Ovary (tissue), 9 donors: ENCODE results near the gene NECAB2. TPM values are rescaled to one million over a fixed set of nuclear protein-coding genes. Genes with fewer than 3 reads are reported as not detected.

Experiments used
- DNase-seq, 5 donors: peaks; one replicate each; pipeline ENCODE4 v3.0.0-alpha.2; 2019 to 2020
- H3K27ac ChIP-seq, 2 donors: fragments of 200-600 bp; one replicate each; pipeline versions ENCODE4 v1.5.1 to v1.8.0; 2019 to 2022
- H3K27me3 ChIP-seq: fragments of 200-600 bp; one replicate; pipeline ENCODE4 v1.8.0; 2022
- H3K36me3 ChIP-seq: fragments of 200-600 bp; sonication (generic); one replicate; pipeline ENCODE4 v1.5.1; 2019
- H3K4me1 ChIP-seq: one replicate; pipeline ENCODE4 v1.8.1; 2013; ENCODE audit warnings: mild to moderate bottlenecking, moderate library complexity; ENCODE audit not compliant: insufficient read depth
- H3K4me3 ChIP-seq: fragments of 200-600 bp; sonication (generic); one replicate; pipeline ENCODE4 v1.5.1; 2017
- H3K9me3 ChIP-seq, 2 donors: fragments of 200-600 bp in 1 of 2; sonication (generic) in 1 of 2; one replicate each; pipeline versions ENCODE4 v1.5.1 to v1.8.1; 2013 to 2019; ENCODE audit warnings: mild to moderate bottlenecking in 1 of 2, moderate library complexity in 1 of 2
- CTCF ChIP-seq, 3 donors: fragments of 450-650 bp in 2 of 3; fragments of 200-600 bp in 1 of 3; IDR thresholded peaks; one replicate each; pipeline versions ENCODE4 v1.5.1 to v1.8.0; 2016 to 2022; ENCODE audit warnings: antibody characterized with exemption in 3 of 3, mild to moderate bottlenecking in 1 of 3
- EP300 ChIP-seq: sonication (generic); formaldehyde crosslinking; IDR thresholded peaks from one replicate; pipeline ENCODE4 v1.6.1; 2017; ENCODE audit warnings: antibody characterized with exemption
- POLR2A ChIP-seq: fragments of 450-650 bp; IDR thresholded peaks from one replicate; pipeline ENCODE4 v1.6.1; 2017; ENCODE audit warnings: antibody characterized with exemption, mild to moderate bottlenecking, moderate library complexity
- WGBS, 3 donors: extraction: QIAGEN DNeasy Blood & Tissue Kit in 1 of 3; methylation state at CpG; one replicate each; pipeline versions ENCODE4 v1.1.5 to v1.1.7; 2013 to 2017; 5-methylcytosine and 5-hydroxymethylcytosine counted together
- intact Hi-C, 4 donors: fragments of 100-400 bp; cut with DNase I; formaldehyde crosslinking; loops; one replicate each; pipeline versions ENCODE4 v1.11.0 to v1.15.1; 2022 to 2023
- polyA plus RNA-seq, 2 donors: library from polyadenylated mRNA; stranded (reverse); fragments of 200-250 nt in 1 of 2; fragments of 350-450 nt in 1 of 2; fragmentation: Illumina TruSeq in 1 of 2; extraction: RNeasy Lipid Tissue Mini Kit (QIAGEN cat#74804) in 1 of 2; gene quantifications; one replicate each; pipeline ENCODE4 v1.2.3, GENCODE V29; 2013 to 2014
- total RNA-seq, 7 donors: library from RNA; depleted of rRNA in 2 of 7; stranded (reverse); fragments of >200 nt in 2 of 7; fragmentation: NEBNext Ultra II Directional in 3 of 7; extraction: Animal tissue kit (Norgen Biotek cat#: 25700) in 3 of 7; gene quantifications; one replicate each; pipeline versions ENCODE4 v1.1.0 to v1.2.4, GENCODE V29; 2016 to 2023
- donor health status: DM: no; HTN: no; CAD: no; lungs with moderate emphysema.
- donor health status: DM: no; HTN: no; CAD: no.
- donor health status: Bipolar disorder and iron deficiency.
- donor health status: DM: yes; HTN: yes; CAD: no.
- donor health status: DM: no; HTN: no; CAD: no.
- donor health status: DM: yes; HTN: yes; CAD: no.

NECAB2 gene
- total and polyA plus RNA-seq, 9 donors, result 0.20 to 1.6 (median 0.50) TPM; not detected in 4

GRCh38 chr16:84016477-84016876, 48.4 kb downstream of the NECAB2 start:
- WGBS, 3 donors, result 88 to 92% (median 89%) methylated on average over 11 to 12 of the region's 12 CpGs
- no peaks in the 10 kb centered on the region for H3K36me3 ChIP-seq

DNA sequence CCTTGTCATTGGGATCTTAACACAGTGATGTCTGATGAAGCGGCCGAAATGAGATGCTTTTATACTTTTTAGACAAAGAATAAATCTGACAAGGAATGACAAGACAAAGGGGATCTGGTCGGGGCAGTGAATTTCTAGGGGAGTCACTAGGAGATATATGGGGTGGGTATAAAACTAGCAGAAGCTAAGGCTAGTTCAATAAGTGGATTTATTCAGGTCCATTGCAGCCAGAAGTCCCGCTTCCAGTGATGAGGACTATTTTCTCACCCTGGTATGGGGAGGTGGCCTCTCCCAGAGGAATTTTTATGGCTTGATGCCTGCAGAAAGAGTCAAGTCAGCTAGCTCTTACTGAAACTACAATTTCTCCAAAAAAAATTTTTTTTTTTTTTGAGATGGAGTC, 50.7 kb downstream of the NECAB2 start:
- no peaks in the 10 kb centered on the region for H3K27me3 ChIP-seq
- H3K4me3 ChIP-seq, result no peak overlapping the region
- H3K4me1 ChIP-seq, result no peaks in the 10 kb centered on the region
- intact Hi-C loops, result no loop called here
- H3K36me3 ChIP-seq, result no peaks in the 10 kb centered on the region
- H3K27ac ChIP-seq, result no peak overlapping the region
- DNase-seq, result no peak
- 77 to 81% (median 79%) methylated on average over 4 of the region's 4 CpGs for WGBS, 3 donors
- no peak for TF ChIP-seq EP300
- no peak for TF ChIP-seq POLR2A
- no peak for TF ChIP-seq CTCF (IDR thresholded peaks at IDR 0.05)
- H3K9me3 ChIP-seq, result peaks cover 0 to 8% of the 10 kb centered on the region in 2 donors

More at GRCh38 chr16:84016477-84016876, 48.4 kb downstream of the NECAB2 start:
- no peak overlapping the region for H3K4me3 ChIP-seq
- H3K9me3 ChIP-seq, result no peaks in the 10 kb centered on the region
- no peak for DNase-seq
- intact Hi-C loops, result no loop called here
- no peak overlapping the region for H3K27ac ChIP-seq
- no peaks in the 10 kb centered on the region for H3K4me1 ChIP-seq
- no peaks in the 10 kb centered on the region for H3K27me3 ChIP-seq
- TF ChIP-seq EP300, result no peak
- TF ChIP-seq POLR2A, result no peak

- no peak overlapping the region for H3K27ac ChIP-seq
- 86 to 92% (median 87%) methylated on average over 9 of the region's 9 CpGs for WGBS, 3 donors
- intact Hi-C loops, result loop anchor here in 1 of 4 donors (2.0 kb wide), 1 partner anchor 32 kb away; no protein-coding TSS in a partner anchor
- no peaks in the 10 kb centered on the region for H3K4me1 ChIP-seq
- no peaks in the 10 kb centered on the region for H3K27me3 ChIP-seq
- H3K9me3 ChIP-seq, result peaks cover 0 to 8% of the 10 kb centered on the region in 2 donors
- H3K36me3 ChIP-seq, result no peaks in the 10 kb centered on the region
- TF ChIP-seq CTCF (IDR thresholded peaks at IDR 0.05) (no peak), POLR2A (no peak), EP300 (no peak)
- DNase-seq, result no peak
- no peak overlapping the region for H3K4me3 ChIP-seq
Measured at GRCh38 chr16:84020353-84020752, 52.3 kb downstream of the NECAB2 start.

- intact Hi-C loops, result loop anchor here in 1 of 4 donors (2.0 kb wide), 1 partner anchor 33 kb away; no protein-coding TSS in a partner anchor
- Histone ChIP-seq H3K9me3 (peaks cover 0 to 8% of the 10 kb centered on the region in 2 donors), H3K36me3 (no peaks in the 10 kb centered on the region), H3K4me1 (no peaks in the 10 kb centered on the region), H3K27ac (no peak overlapping the region), H3K27me3 (no peaks in the 10 kb centered on the region), H3K4me3 (no peak overlapping the region)
- WGBS, 3 donors, result 83 to 92% (median 88%) methylated on average over 5 of the region's 5 CpGs
- no peak for DNase-seq
- TF ChIP-seq POLR2A, result no peak
- no peak for TF ChIP-seq CTCF (IDR thresholded peaks at IDR 0.05)
- TF ChIP-seq EP300, result no peak
Measured at GRCh38 chr16:84021488-84021887, 53.4 kb downstream of the NECAB2 start.

DNA sequence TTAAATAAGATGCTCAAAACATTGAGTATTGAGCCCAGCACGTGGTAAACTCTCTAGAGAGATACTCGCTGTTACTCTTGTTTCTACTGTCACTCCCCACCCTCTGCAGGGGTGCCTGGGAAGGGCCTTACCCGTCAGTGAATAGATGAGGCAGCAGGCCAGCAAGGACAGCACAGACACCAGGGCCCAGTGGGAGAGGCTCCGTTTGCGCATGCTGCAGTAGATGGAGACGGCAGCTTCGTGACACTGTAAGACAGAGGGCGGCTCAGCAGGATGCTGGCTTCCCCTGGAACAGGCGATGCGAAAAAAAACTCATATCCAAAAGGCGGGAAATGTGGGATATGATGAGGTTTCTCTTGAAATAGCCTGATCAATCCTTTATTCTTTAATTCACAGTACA, 54.6 kb downstream of the NECAB2 start:
- Histone ChIP-seq H3K36me3 (no peaks in the 10 kb centered on the region), H3K27me3 (no peaks in the 10 kb centered on the region), H3K4me1 (no peaks in the 10 kb centered on the region), H3K9me3 (peaks cover 0 to 8% of the 10 kb centered on the region in 2 donors), H3K27ac (no peak overlapping the region), H3K4me3 (no peak overlapping the region)
- intact Hi-C loops, result no loop called here
- DNase-seq, result no peak
- TF ChIP-seq EP300, result no peak
- no peak for TF ChIP-seq POLR2A
- no peak for TF ChIP-seq CTCF (IDR thresholded peaks at IDR 0.05)
- 70 to 77% (median 76%) methylated on average over 11 of the region's 11 CpGs for WGBS, 3 donors
